ENCODE data around the gene VLDLR.

DNA sequence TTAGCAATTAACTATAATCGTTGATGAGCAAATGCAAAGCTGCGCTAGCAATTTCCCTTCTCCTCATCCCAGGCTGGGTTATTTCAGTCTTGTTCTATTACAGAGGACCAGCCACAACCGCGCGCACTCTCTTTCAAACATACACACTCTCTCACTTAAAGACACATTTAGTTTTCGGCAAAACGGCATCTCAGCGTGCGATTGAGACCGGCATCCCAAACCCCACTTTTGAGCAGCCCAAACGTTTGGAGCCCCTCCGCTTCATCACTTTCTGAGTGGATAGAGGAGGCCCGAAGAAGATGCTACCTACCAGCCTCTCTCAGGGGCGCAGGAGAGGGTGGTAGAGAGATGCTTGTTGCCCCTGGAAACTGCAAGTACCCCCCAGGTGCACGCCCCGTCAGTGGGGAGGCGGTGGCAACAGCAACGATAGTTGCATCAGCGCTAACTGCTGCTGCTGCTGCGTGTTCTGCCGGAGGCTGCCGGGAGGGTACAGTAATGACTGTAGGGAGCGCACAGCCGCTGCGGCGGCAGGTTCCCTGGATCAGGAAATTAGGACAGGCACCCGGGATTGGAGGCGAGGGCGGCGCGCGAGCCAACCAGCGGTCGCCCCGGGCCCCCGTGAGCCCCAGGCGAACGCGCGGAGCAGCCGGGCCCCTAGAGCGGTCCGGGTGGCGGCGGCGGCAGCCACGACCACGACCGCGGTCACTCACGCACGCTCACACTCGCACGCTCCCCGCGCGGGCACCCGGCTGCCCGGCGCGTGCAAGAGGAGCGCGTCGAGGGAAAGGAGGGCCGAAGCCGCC lies 467 bp upstream of the VLDLR start:
- no peak for TF ChIP-seq POLR2A (IDR thresholded peaks at IDR 0.05; ENCODE audit: low read depth, low read length)
- no peak for TF ChIP-seq SPI1 (IDR thresholded peaks at IDR 0.05; ENCODE audit: low read depth, low read length)

Measured in GM12891 (cell line).